K562 (cell line): ENCODE measurements around the gene HOXA5. TPM values are rescaled to one million over a fixed set of nuclear protein-coding genes. Genes with fewer than 3 reads are reported as not detected.

Experiments
- ATAC-seq: fragments of 200-7000 bp; cut with Tn5 transposase; 3 replicates; pipeline ENCODE4 v1.9.1; 2020; ENCODE audit warnings: moderate library complexity
- BruUV-seq: library from RNA; stranded (reverse); fragments of 400-500 nt; replicated peaks from 2 replicates; lab custom pipeline; 2021; lab: Mats Ljungman, UMichigan
- CTCF ChIA-PET: fragments of 300-600 bp; formaldehyde crosslinking; extraction: SDS; loops from one replicate; lab custom pipeline; 2021; ENCODE audit warnings: low intra/inter-chr PET ratio; lab: Yijun Ruan, JAX
- POLR2A ChIA-PET: fragments of 300-600, 350-650 bp; sonication (Branson Sonifier 250); formaldehyde crosslinking; extraction: SDS; loops from one replicate; lab custom pipeline; 2021; ENCODE audit warnings: antibody characterized with exemption, inconsistent platforms; lab: Yijun Ruan, JAX
- DNase-seq, 4 experiments: peaks; one replicate each; pipeline versions ENCODE4 v3.0.0 to v3.0.0-alpha.2; 2011 to 2018; ENCODE audit warnings: low spot score in 3 of 4, mixed read lengths in 3 of 4; ENCODE audit errors: extremely low read depth in 1 of 4
- FAIRE-seq: peaks from 2 replicates; lab custom pipeline; 2011; peaks lifted over from hg19 to GRCh38; lab: Jason Lieb, UNC
- H2AFZ ChIP-seq: 2 replicates; pipeline ENCODE4 v1.6.0; 2011; ENCODE audit warnings: low read depth, low read length, control low read depth, inconsistent platforms
- H3K27ac ChIP-seq: fragments of 200-600 bp; 3 replicates; pipeline ENCODE4 v1.8.0; 2011; ENCODE audit warnings: low read depth, mild to moderate bottlenecking, control low read depth, inconsistent platforms, low read length, moderate library complexity, mixed read lengths; ENCODE audit errors: extremely low read depth
- H3K27me3 ChIP-seq, 2 experiments: fragments of 300-600 bp in 1 of 2; 2 replicates in 1 of 2; 3 replicates in 1 of 2; pipeline versions ENCODE4 v1.6.0 to v1.8.0; 2011; ENCODE audit warnings: inconsistent platforms in 2 of 2, low read length in 2 of 2, mild to moderate bottlenecking in 1 of 2, mixed read lengths in 1 of 2, moderate library complexity in 1 of 2; ENCODE audit not compliant: control insufficient read depth in 2 of 2, insufficient read depth in 2 of 2
- H3K36me3 ChIP-seq: fragments of 300-600 bp; 3 replicates; pipeline ENCODE4 v1.8.0; 2011; ENCODE audit warnings: mild to moderate bottlenecking, low read length, inconsistent platforms; ENCODE audit not compliant: control insufficient read depth, insufficient read depth
- H3K4me1 ChIP-seq, 2 experiments: fragments of 200-600 bp in 1 of 2; replicated peaks in 1 of 2; 2 replicates in 1 of 2; 3 replicates in 1 of 2; pipeline versions ENCODE4 v1.5.1 to v1.8.0; 2011; ENCODE audit warnings: inconsistent platforms in 2 of 2, low read length in 2 of 2, mild to moderate bottlenecking in 1 of 2, mixed read lengths in 1 of 2, moderate library complexity in 1 of 2; ENCODE audit not compliant: control insufficient read depth in 2 of 2, insufficient read depth in 2 of 2
- H3K4me2 ChIP-seq: 2 replicates; pipeline ENCODE4 v1.6.1; 2011; ENCODE audit warnings: low read length, control low read depth, inconsistent platforms, mixed read lengths; ENCODE audit not compliant: insufficient read depth
- H3K4me3 ChIP-seq: fragments of 200-600 bp; sonication (generic), shearing (Covaris generic); 2 replicates; pipeline ENCODE4 v1.5.1; 2016; ENCODE audit warnings: control low read depth, inconsistent platforms
- H3K79me2 ChIP-seq: fragments of 200-600 bp; 3 replicates; pipeline ENCODE4 v1.8.0; 2011; ENCODE audit warnings: low read length, inconsistent platforms; ENCODE audit not compliant: control insufficient read depth, insufficient read depth
- H3K9ac ChIP-seq, 2 experiments: 2 replicates each; pipeline versions ENCODE4 v1.6.0 to v1.6.1; 2011; ENCODE audit warnings: low read depth in 2 of 2, low read length in 2 of 2, control low read depth in 1 of 2, inconsistent platforms in 1 of 2, mild to moderate bottlenecking in 1 of 2, mixed read lengths in 1 of 2; ENCODE audit not compliant: insufficient read depth in 1 of 2
- H3K9me1 ChIP-seq: one replicate; pipeline ENCODE4 v1.6.0; 2011; ENCODE audit warnings: inconsistent platforms, mild to moderate bottlenecking, low read length, moderate library complexity; ENCODE audit not compliant: control insufficient read depth, insufficient read depth
- H3K9me3 ChIP-seq: replicated peaks from 2 replicates; pipeline ENCODE4 v1.5.1; 2011; ENCODE audit warnings: low read depth, low read length, inconsistent platforms; ENCODE audit not compliant: control insufficient read depth, insufficient read depth
- H4K20me1 ChIP-seq: replicated peaks from 2 replicates; pipeline ENCODE4 v1.6.1; 2011; ENCODE audit warnings: low read length, inconsistent platforms, mixed read lengths; ENCODE audit not compliant: control insufficient read depth, insufficient read depth
- CHD4 ChIP-seq: fragments of 200-600 bp; sonication (generic); IDR thresholded peaks from 3 replicates; pipeline ENCODE4 v1.6.1; 2012; ENCODE audit warnings: low read depth, mild to moderate bottlenecking, mixed read lengths, low read length, inconsistent platforms; ENCODE audit not compliant: insufficient read depth, insufficient replicate concordance, poor library complexity, severe bottlenecking
- KDM4B ChIP-seq, 2 experiments: fragments of 450-650 bp in 1 of 2; sonication (generic) in 1 of 2; IDR thresholded peaks; 2 replicates each; pipeline ENCODE4 v1.6.1; 2016 to 2017; ENCODE audit warnings: borderline replicate concordance in 2 of 2, antibody characterized with exemption in 1 of 2, low read depth in 1 of 2, mild to moderate bottlenecking in 1 of 2
- NCOR1 ChIP-seq: fragments of 450-650 bp; IDR thresholded peaks from 2 replicates; pipeline ENCODE4 v1.6.1; 2016; ENCODE audit warnings: mild to moderate bottlenecking, moderate library complexity
- POLR2B ChIP-seq: fragments of 450-650 bp; IDR thresholded peaks from 2 replicates; pipeline ENCODE4 v1.6.1; 2018; ENCODE audit warnings: low read depth; ENCODE audit not compliant: partially characterized antibody
- THRA ChIP-seq: fragments of 450-650 bp; IDR thresholded peaks from 2 replicates; pipeline ENCODE4 v1.6.1; 2017; ENCODE audit warnings: mild to moderate bottlenecking, moderate library complexity
- ZFX ChIP-seq: sonication (generic); formaldehyde crosslinking; IDR thresholded peaks from 2 replicates; pipeline ENCODE4 v1.8.0; 2022; ENCODE audit warnings: mild to moderate bottlenecking, missing genetic modification reagents, moderate library complexity
- ZNF436 ChIP-seq: fragments of 250-450, 450-650 bp; sonication (Bioruptor Pico); formaldehyde crosslinking; IDR thresholded peaks from 2 replicates; pipeline ENCODE4 v1.7.0; 2020; ENCODE audit warnings: mild to moderate bottlenecking
- ZNF830 ChIP-seq: fragments of 250-450 bp; sonication (Bioruptor Pico); IDR thresholded peaks from 2 replicates; pipeline ENCODE4 v1.5.0; 2021; ENCODE audit warnings: mild to moderate bottlenecking
- WGBS: fragments of 100-300 bp; shearing (Covaris generic); methylation state at CpG from one replicate; pipeline ENCODE4 v1.1.6; 2016; ENCODE audit warnings: low coverage, mixed read lengths; ENCODE audit not compliant: insufficient coverage; ENCODE audit errors: missing lambda C conversion rate; 5-methylcytosine and 5-hydroxymethylcytosine counted together
- in situ Hi-C: fragments of 300-500 bp; cut with MboI; formaldehyde crosslinking; loops from 4 replicates; pipeline ENCODE4 v1.15.0; 2018; ENCODE audit warnings: inconsistent platforms, mixed read lengths
- intact Hi-C: fragments of 100-400 bp; cut with micrococcal nuclease; formaldehyde crosslinking; loops from 2 replicates; pipeline ENCODE4 v1.14.2; 2022
- polyA plus RNA-seq, 8 experiments: library from polyadenylated mRNA; depleted of rRNA in 4 of 8; stranded (reverse) in 5 of 8; unstranded in 3 of 8; fragments of >200 nt; fragmentation: Nextera tagmentation in 2 of 8; fragmentation: Illumina TruSeq in 1 of 8; extraction: Ambion mirVana in 2 of 8; extraction: Trizol in 1 of 8; gene quantifications; 2 replicates each; pipeline versions ENCODE4 v1.2.1 to v1.2.3, GENCODE V29; 2011 to 2014; ENCODE audit warnings: inconsistent platforms in 1 of 8, missing spikeins in 1 of 8
- total RNA-seq, 7 experiments: library from RNA; depleted of rRNA in 6 of 7; stranded (reverse); fragments of >200 nt in 6 of 7; fragmentation: Illumina TruSeq in 2 of 7; extraction: Trizol in 2 of 7; gene quantifications; 2 replicates each; pipeline versions ENCODE4 v1.2.1 to v1.2.3, GENCODE V29; 2011 to 2021; ENCODE audit warnings: low replicate concordance in 1 of 7

Gene HOXA5
- total and polyA plus RNA-seq, 9 of the 15 experiments (the other 6 are each of a cell fraction or from before 2014, with no cell fraction given), result 0.13 TPM; not detected in 8

- TF ChIP-seq ZNF436, result no peak
Observed at GRCh38 chr7:27109466-27110185, 33.9 kb downstream of the HOXA5 start (continued).

- Histone ChIP-seq H3K9ac (no peak overlapping the region), H3K27ac (no peak overlapping the region), H3K9me3 (no peaks in the 10 kb centered on the region), H3K4me2 (no peak overlapping the region), H3K79me2 (no peaks in the 10 kb centered on the region), H4K20me1 (0 out of 2 replicates have a peak, but pooled peaks cover 6% of the 10 kb centered on the region), H3K9me1 (no peaks in the 10 kb centered on the region), H3K27me3 (peaks cover 55 to 67% of the 10 kb centered on the region in 2 experiments; a peak in 4 of 5 replicates), H3K4me1 (peaks cover 0 to 17% of the 10 kb centered on the region in 2 experiments; a peak in 2 of 5 replicates), H3K4me3 (no peak overlapping the region), H2AFZ (no peak overlapping the region), H3K36me3 (no peaks in the 10 kb centered on the region)
- WGBS, result 33% methylated on average over 19 of the region's 41 CpGs
- in situ Hi-C loops (no loop called here), intact Hi-C loops (no loop called here)
- no TSS peak for BruUV-seq
- POLR2A ChIA-PET, result interaction anchor here (0.6 kb wide), 1 partner anchor 8 kb away, joined by 3 read pairs; no protein-coding TSS in a partner anchor
- CTCF ChIA-PET, result no interaction called here
- DNase-seq (no peak), FAIRE-seq (no peak), ATAC-seq (no peak)
- no peak for TF ChIP-seq POLR2B
- TF ChIP-seq KDM4B (IDR thresholded peaks at IDR 0.05; ENCODE audit: borderline replicate concordance in 2 of 2, low read depth in 1 of 2), result no peak
- no peak for TF ChIP-seq NCOR1
- no peak for TF ChIP-seq THRA
- no peak for TF ChIP-seq ZFX (CRISPR knock-in tag)
- no peak for TF ChIP-seq ZNF830
- no peak for TF ChIP-seq CHD4
Observed at GRCh38 chr7:27108390-27109127, 34.9 kb downstream of the HOXA5 start.
